Pancreas (tissue), 10 donors: ENCODE data around the gene PDE6C. TPM values are rescaled to one million over a fixed set of nuclear protein-coding genes. Genes with fewer than 3 reads are reported as not detected.

Experiments
- ATAC-seq, 4 donors: fragments of 200-7000 bp; cut with Tn5 transposase; one replicate each; pipeline versions ENCODE4 v1.8.0 to v1.9.1; 2020; ENCODE audit warnings: mild to moderate bottlenecking in 4 of 4, moderate library complexity in 4 of 4
- DNase-seq, 6 donors: peaks; one replicate each; pipeline ENCODE4 v3.0.0-alpha.2; 2020
- FAIRE-seq: peaks from 2 replicates; lab custom pipeline; 2012; peaks lifted over from hg19 to GRCh38; lab: Jason Lieb, UNC
- H3K27ac ChIP-seq, 4 donors: fragments of 200-600 bp; sonication (generic); 1 replicate in 3 of 4; 2 replicates in 1 of 4; pipeline versions ENCODE4 v1.5.0 to v1.8.0; 2020
- H3K27me3 ChIP-seq, 4 donors: fragments of 200-600 bp; one replicate each; pipeline ENCODE4 v1.8.0; 2021
- H3K36me3 ChIP-seq, 3 donors: fragments of 200-600 bp; sonication (generic) in 1 of 3; one replicate each; pipeline versions ENCODE4 v1.5.0 to v1.8.0; 2020 to 2021
- H3K4me1 ChIP-seq, 3 donors: fragments of 200-600 bp; one replicate each; pipeline ENCODE4 v1.8.0; 2021
- H3K4me3 ChIP-seq, 4 donors: fragments of 200-600 bp; sonication (generic) in 2 of 4; one replicate each; pipeline versions ENCODE4 v1.5.0 to v1.8.0; 2020 to 2021
- H3K9me3 ChIP-seq, 4 donors: fragments of 200-600 bp; one replicate each; pipeline ENCODE4 v1.8.0; 2021
- WGBS, 2 donors: extraction: QIAGEN DNeasy Blood & Tissue Kit; methylation state at CpG; one replicate each; pipeline ENCODE4 v1.1.7; 2013; 5-methylcytosine and 5-hydroxymethylcytosine counted together
- intact Hi-C, 3 donors: fragments of 100-400 bp; cut with DNase I; formaldehyde crosslinking; loops; one replicate each; pipeline versions ENCODE4 v1.11.1 to v1.14.2; 2022
- polyA plus RNA-seq, 2 donors: library from polyadenylated mRNA; stranded (reverse); fragments of 200-250 nt; gene quantifications; one replicate each; pipeline ENCODE4 v1.2.3, GENCODE V29; 2013
- total RNA-seq, 6 donors: library from RNA; stranded (reverse); fragmentation: NEBNext Ultra II Directional in 4 of 6; extraction: Animal tissue kit (Norgen Biotek cat#: 25700) in 4 of 6; gene quantifications; one replicate each; pipeline versions ENCODE4 v1.2.1 to v1.2.4, GENCODE V29; 2021 to 2023
- TF ChIP-seq, protein P1 (sequence below), 4 donors: fragments of 200-600 bp; sonication (generic) in 3 of 4; IDR thresholded peaks; one replicate each; pipeline versions ENCODE4 v1.5.0 to v1.8.0; 2021; ENCODE audit warnings: antibody characterized with exemption in 4 of 4
- donor health status: healthy with polysubstance abuse.
- donor health status: DM: no; HTN: no; CAD: no; lungs with moderate emphysema.
- donor health status: DM: no; HTN: no; CAD: no.
- donor health status: control.
- donor health status: control.
- donor health status: Bipolar disorder and iron deficiency.
- donor health status: DM: yes; HTN: yes; CAD: no.
- donor health status: DM: no; HTN: no; CAD: no.
- donor health status: DM: no; HTN: no; CAD: no.
- donor health status: DM: yes; HTN: yes; CAD: no.

The PDE6C gene
- total and polyA plus RNA-seq, 8 donors: not detected

DNA sequence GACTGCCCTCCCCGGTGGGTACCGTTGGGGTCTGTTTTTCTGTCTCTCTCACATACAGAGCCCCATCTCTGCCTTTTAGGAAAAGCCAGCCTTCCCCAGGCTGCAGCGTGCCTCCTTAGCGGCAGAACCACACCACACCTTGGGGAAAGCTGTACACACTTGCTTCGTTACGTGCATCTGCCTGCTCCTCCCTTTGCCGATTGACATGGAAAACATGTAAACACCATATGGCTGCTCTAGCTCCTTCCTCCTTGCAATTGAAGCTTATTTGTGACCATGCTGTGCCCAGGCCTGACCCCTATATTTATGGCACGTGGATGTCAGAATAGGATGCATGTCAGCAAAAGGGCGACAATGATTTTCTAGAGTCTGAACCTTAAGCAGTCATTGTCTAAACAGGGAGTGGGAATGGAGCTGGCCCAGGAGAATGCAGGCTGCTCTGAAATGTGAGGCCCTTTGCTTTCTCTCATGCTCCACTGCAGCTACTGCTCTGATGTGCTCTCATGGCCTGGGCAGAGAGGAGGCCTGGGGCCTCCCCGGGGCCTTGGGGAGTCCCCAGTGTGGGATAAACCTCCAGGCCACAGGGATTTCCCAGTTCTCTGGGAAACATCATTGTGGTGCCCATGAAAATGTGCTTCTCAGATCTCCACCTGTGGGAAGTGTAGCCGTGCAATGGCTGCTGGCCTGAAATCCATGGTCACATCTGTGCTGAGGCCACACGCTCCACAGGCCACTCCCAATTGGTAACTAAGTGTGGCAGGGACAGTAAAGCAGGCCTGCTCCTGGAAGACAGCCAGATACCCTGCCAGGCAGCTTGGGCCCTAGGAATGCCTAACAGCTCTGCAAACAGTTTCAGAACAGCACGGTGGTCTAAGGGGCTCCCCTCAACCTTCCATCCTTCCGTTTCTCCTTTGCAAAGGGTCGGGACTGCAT, 18.6 kb downstream of the PDE6C start:
- no peak overlapping the region for H3K27ac ChIP-seq
- intact Hi-C loops: no loop called here
- TF ChIP-seq, protein P1, sequence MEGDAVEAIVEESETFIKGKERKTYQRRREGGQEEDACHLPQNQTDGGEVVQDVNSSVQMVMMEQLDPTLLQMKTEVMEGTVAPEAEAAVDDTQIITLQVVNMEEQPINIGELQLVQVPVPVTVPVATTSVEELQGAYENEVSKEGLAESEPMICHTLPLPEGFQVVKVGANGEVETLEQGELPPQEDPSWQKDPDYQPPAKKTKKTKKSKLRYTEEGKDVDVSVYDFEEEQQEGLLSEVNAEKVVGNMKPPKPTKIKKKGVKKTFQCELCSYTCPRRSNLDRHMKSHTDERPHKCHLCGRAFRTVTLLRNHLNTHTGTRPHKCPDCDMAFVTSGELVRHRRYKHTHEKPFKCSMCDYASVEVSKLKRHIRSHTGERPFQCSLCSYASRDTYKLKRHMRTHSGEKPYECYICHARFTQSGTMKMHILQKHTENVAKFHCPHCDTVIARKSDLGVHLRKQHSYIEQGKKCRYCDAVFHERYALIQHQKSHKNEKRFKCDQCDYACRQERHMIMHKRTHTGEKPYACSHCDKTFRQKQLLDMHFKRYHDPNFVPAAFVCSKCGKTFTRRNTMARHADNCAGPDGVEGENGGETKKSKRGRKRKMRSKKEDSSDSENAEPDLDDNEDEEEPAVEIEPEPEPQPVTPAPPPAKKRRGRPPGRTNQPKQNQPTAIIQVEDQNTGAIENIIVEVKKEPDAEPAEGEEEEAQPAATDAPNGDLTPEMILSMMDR (IDR thresholded peaks at IDR 0.05): no peak
- H3K9me3 ChIP-seq: no peaks in the 10 kb centered on the region
- WGBS, 2 donors: 71 to 76% methylated on average over 15 of the region's 15 CpGs
- no peaks in the 10 kb centered on the region for H3K4me1 ChIP-seq
- no peak for FAIRE-seq
- no peaks in the 10 kb centered on the region for H3K27me3 ChIP-seq
- peak in 2 of 6 donors; percentile 13 to 41 for DNase-seq
- no peaks in the 10 kb centered on the region for H3K36me3 ChIP-seq
- no peak overlapping the region for H3K4me3 ChIP-seq
- ATAC-seq: no peak

DNA sequence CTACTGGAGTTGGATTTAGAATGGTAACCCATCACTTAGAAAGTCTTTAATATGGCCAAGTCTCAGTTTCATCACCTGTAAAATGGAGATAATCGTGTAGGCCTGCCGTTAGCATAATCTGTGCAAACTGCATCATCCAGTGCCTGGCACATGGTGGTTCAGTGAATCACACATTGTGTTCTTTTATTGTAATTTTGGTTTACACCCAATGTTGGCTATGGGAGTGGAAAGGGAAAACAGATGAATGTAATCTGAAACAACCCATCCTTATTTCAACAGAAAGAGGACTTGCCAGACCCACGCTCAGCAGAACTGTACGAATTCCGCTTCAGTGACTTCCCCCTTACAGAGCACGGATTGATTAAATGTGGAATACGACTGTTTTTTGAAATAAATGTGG, 27.5 kb downstream of the PDE6C start:
- no peaks in the 10 kb centered on the region for H3K9me3 ChIP-seq
- TF ChIP-seq, protein P1 (IDR thresholded peaks at IDR 0.05): no peak
- intact Hi-C loops: no loop called here
- no peaks in the 10 kb centered on the region for H3K27me3 ChIP-seq
- WGBS, 2 donors: 80 to 84% methylated on average over 7 of the region's 7 CpGs
- DNase-seq: no peak
- ATAC-seq: no peak
- H3K27ac ChIP-seq: no peak overlapping the region
- H3K36me3 ChIP-seq: no peaks in the 10 kb centered on the region
- FAIRE-seq: no peak
- H3K4me1 ChIP-seq: no peaks in the 10 kb centered on the region
- H3K4me3 ChIP-seq: no peak overlapping the region

DNA sequence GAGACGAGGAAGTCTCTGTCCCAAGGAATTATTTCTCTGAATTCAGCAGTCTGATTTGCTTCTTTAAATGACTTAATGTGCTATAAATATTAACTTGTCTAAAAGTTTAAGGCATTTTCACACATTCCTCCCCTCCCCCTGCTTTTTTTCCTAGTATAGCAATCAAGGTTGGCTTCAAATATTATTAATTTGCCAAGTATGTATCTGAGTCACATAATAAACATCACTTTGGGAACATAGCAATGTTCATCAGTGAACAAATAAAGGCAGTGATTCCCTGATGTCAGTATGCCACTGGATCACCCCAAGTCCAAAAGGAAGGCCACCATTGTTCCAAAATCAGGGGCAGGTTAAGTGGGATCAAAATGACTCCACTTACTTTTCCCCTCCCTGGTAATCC, 40.5 kb downstream of the PDE6C start:
- ATAC-seq: no peak
- H3K27me3 ChIP-seq: no peaks in the 10 kb centered on the region
- no peak for DNase-seq
- no peaks in the 10 kb centered on the region for H3K36me3 ChIP-seq
- H3K27ac ChIP-seq: no peak overlapping the region
- no peak overlapping the region for H3K4me3 ChIP-seq
- 76 to 90% methylated on average over 1 of the region's 1 CpG for WGBS, 2 donors
- intact Hi-C loops: no loop called here
- no peaks in the 10 kb centered on the region for H3K9me3 ChIP-seq
- no peak for FAIRE-seq
- H3K4me1 ChIP-seq: no peaks in the 10 kb centered on the region
- TF ChIP-seq, protein P1 (IDR thresholded peaks at IDR 0.05): no peak

DNA sequence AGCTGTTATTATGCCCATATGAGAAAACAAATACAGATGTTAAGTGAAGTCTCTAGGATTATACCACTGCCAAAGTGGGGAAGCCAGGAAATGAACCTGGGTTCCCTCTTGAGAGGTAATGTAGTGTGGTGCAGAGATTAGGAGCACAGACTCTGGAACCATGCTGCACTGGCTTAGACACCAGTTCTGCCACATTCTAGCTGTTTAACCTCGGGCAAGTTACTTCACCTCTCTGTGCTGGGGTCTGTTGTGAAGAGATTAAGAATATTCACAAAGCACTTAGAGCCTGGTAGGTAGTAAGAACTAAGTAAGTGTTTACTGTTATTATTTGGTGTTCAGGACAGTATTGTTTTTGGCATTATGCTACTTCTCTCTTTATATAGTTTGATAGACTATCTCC, 41.9 kb downstream of the PDE6C start:
- no peaks in the 10 kb centered on the region for H3K27me3 ChIP-seq
- no peaks in the 10 kb centered on the region for H3K36me3 ChIP-seq
- no peak for DNase-seq
- no peak for FAIRE-seq
- no peak overlapping the region for H3K27ac ChIP-seq
- intact Hi-C loops: no loop called here
- H3K4me1 ChIP-seq: no peaks in the 10 kb centered on the region
- TF ChIP-seq, protein P1 (IDR thresholded peaks at IDR 0.05): no peak
- H3K9me3 ChIP-seq: no peaks in the 10 kb centered on the region
- no peak for ATAC-seq
- H3K4me3 ChIP-seq: no peak overlapping the region
- 77 to 100% methylated on average over 1 of the region's 1 CpG for WGBS, 2 donors

DNA sequence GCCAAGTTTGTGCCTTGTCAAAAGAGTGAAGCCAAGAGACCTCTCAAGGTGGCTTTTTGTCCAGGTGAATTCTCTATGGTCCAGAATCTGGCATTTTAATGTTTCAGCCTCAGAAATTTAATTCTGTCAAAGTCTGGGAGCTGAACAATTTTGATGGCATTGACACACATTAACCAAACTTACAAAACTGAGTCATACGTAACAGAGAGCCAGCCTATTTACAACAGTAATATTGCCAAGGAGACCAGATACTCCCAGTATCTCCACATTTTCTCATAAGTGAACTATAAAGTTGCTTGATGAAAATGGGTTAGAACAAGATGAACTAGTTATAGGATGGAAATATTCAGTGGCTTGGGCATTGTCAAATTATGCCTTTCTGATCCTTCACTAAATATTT, 43.8 kb downstream of the PDE6C start:
- Histone ChIP-seq H3K27ac (no peak overlapping the region), H3K27me3 (no peaks in the 10 kb centered on the region), H3K4me1 (no peaks in the 10 kb centered on the region), H3K36me3 (peaks cover 0 to 3% (median 0%) of the 10 kb centered on the region in 3 donors), H3K4me3 (no peak overlapping the region), H3K9me3 (no peaks in the 10 kb centered on the region)
- 75 to 78% methylated on average over 1 of the region's 1 CpG for WGBS, 2 donors
- TF ChIP-seq, protein P1 (IDR thresholded peaks at IDR 0.05): no peak
- intact Hi-C loops: no loop called here
- DNase-seq (no peak), FAIRE-seq (no peak), ATAC-seq (no peak)
